ENCODE measurements around the gene EXOSC3.
"Not testable (repeated sequence)": the region's sequence is repeated elsewhere in the genome, so short reads cannot be mapped to it uniquely, and the experiment has no call there.

Gene EXOSC3

GRCh38 chr9:37784616-37785483 lies at the start of gene EXOSC3:
Gene EXOSC3, minus strand, starts transcription at chr9:37785064. Its CDS starts 20 bp downstream, at chr9:37785044.
- peak; percentile 80 to 86 for DNase-seq

DNA sequence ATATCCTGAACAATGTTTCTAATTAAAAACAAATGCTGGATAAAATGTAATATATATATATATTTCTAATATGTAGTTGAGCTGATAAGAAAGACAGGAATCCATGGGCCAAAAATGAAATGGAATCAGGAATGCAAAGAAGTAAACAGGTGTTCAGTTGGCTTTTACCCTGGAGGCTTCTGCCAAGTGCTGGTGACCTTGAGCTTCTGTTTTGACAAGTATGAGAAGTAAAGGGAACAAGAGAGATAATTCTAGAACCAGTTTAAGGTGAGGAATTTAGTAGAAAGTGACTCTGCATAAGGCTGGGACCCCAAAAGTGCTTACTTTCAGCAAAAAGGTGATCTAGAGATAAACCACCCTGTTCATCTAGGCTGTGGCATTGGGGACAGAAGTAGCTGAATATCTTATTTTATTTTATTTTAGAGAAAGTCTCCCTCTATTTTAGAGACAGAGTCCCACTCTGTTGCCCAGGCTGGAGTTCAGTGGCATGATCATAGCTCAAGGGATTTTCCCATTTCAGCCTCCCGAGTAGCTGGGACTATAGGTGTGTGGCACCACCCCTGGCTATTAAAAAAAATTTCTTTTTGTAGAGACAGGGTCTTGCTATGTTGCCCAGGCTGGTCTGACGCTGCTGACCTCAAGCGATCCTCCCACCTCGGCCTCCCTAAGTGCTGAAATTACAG lies 42.8 kb upstream of the EXOSC3 start:
- no peak for DNase-seq

- not testable (repeated sequence) for DNase-seq
Measured at GRCh38 chr9:37825174-37825573, 40.3 kb upstream of the EXOSC3 start.

DNA sequence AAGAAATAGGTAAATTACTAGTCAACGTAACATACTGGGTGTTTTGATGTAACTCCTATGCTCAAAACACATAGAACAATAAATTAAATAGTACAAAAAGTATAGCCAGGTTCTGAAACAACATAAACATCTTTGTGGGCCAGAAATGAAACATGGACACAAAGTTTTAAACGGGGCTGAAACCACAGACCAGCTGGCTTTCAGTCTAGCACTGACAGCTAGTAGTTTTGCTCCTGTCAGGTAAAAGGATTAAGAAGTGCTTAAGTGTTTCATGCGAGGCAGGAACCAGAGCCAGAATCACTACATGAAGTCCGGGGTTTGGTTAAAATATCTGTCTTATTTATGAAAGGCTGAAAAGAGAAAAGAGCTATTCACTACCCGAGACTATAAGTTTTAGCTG lies 35.3 kb upstream of the EXOSC3 start:
- no peak for DNase-seq

- DNase-seq: no peak
Measured at GRCh38 chr9:37818849-37819248, 34.0 kb upstream of the EXOSC3 start.

DNA sequence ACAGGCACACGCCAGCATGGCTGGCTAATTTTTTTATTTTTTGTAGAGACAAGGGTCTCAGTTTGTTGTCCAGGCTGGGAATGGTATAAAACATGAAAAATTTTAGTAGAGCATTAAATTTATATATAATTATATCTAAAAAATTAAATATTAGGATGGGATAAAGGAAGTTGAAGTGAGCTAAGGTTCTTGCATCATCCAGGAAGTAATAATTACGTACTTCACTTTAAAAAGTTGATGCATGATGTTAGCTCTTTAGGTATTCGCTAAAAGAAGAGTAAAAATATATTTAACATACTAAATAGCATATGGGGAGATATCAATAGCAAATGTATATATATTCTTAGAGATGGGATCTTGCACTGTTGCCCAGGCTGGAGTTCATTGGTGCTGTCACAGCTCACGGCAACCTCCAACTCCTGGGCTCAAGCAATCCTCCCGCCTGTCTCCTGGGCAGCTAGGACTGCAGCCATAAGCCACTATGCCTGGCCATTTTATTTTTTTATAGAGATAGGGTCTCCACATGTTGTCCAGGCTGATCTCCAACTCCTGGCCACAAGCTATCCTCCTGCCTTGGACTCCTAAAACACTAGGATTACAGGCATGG lies 28.0 kb upstream of the EXOSC3 start:
- no peak for DNase-seq

- DNase-seq: no peak
Measured at GRCh38 chr9:37811906-37812476, 27.1 kb upstream of the EXOSC3 start.

DNA sequence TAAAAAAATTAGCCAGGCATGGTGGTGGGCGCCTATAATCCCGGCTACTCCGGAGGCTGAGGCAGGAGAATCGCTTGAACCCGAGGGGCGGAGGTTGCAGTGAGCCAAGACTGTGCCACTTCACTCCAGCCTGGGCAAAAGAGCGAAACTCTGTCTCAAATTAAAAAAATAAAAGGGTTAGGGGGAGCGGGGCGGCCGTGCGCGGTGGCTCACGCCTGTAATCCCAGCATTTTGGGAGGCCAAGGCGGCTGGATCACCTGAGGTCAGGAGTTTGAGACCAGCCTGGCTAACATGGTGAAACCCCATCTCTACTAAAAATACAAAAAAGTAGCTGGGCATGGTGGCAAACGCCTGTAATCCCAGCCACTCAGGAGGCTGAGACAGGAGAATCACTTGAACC lies 24.8 kb upstream of the EXOSC3 start:
- not testable (repeated sequence) for DNase-seq

DNA sequence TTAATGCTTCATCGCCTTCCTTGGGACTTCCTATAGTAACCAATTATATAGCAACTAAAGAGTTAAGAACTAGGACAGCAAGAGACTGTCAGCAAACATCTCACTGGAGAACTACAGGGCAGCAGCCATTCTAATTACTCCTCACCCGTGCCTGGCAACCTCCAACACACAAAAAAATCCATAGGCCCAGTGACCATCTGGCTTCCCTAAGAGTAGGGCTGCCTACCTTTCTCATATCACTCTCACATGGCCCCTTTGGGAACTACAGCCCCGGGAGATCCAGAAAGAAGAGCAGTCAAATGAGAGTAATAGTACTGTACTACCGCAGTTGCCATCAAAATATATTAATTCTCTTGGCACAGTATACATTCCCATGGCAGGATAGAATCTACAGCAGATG lies 21.4 kb upstream of the EXOSC3 start:
- peak; percentile 67 to 84 for DNase-seq

- DNase-seq: no peak
Measured at GRCh38 chr9:37801959-37802711, 17.3 kb upstream of the EXOSC3 start.

DNA sequence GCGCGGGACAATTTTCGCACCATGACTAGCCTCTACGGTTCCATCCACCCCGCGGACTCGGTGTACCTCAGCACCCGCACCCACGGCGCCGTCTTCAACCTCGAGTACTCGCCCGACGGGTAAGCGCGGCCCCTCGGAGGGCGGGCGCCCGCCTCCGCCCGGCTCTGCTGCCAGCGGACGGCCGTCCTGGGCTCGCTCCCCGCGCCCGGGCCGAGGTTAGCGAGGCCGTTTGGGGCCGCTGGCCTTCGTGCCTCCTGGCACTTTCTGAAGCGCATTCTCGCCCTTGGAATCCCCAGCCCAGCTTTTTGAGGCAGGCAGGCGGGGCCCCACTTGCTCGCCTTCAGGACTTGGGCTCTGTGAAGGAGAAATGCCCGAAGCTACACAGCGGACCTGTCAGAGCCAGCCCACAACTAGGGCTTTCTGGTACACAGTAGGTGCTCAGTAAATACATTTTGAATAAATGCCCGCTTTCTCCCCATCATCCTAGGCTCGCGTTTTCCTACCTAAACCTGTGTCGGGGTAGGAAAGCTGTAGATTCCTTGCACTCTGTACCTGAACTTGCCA lies 16.5 kb upstream of the EXOSC3 start:
- DNase-seq: no peak

- DNase-seq: peak; percentile 48 to 80
Measured at GRCh38 chr9:37800631-37801286, 15.9 kb upstream of the EXOSC3 start, which contains the start of gene DCAF10. Gene DCAF10, plus strand, starts transcription at chr9:37800797. Its CDS starts 70 bp downstream, at chr9:37800867.

- DNase-seq: no peak
Measured at GRCh38 chr9:37798677-37799076, 13.8 kb upstream of the EXOSC3 start.

DNA sequence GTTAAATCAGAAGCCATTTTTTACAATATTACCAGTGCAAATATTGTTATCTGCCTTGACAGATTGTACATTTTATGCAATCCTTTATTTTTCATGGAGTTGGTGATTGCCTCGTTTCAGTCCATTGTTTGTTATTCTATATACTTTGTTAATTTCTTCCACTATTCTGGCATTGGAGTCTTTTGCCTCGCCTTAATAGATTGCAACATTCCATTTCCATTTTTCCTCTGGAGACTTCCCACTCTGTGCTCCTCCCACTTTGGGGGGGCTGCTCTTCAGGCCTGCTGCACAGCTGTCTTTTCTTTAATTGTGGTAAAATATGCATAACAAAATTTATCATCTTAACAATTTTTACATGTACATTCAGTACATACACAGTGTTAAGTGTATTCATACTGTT lies 11.4 kb upstream of the EXOSC3 start:
- DNase-seq: no peak

GRCh38 chr9:37792122-37792521 lies 7.3 kb upstream of the EXOSC3 start:
- DNase-seq: no peak

DNA sequence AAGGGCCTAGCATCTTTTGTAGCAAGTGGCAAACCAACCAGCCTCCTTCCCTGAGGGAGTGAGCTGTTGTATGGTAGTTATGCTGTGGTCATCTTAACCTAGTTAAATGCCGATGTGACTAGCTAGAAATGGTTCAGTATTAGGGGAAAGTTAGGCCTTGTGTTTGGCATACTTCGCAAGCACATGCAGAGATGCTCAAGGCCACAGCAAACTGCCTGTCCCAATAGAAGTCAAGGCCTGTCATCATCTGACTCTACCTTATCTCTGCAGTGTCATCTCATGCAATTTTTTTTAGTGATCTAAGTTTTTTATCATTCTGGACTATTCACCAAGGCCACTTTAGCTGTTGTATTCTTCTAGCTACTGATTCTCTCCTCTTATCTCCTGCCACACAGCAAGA lies 5.2 kb upstream of the EXOSC3 start:
- DNase-seq: no peak

GRCh38 chr9:37788332-37788731 lies 3.5 kb upstream of the EXOSC3 start:
- no peak for DNase-seq

- no peak for DNase-seq
Measured at GRCh38 chr9:37787059-37787458, 2.2 kb upstream of the EXOSC3 start.

DNA sequence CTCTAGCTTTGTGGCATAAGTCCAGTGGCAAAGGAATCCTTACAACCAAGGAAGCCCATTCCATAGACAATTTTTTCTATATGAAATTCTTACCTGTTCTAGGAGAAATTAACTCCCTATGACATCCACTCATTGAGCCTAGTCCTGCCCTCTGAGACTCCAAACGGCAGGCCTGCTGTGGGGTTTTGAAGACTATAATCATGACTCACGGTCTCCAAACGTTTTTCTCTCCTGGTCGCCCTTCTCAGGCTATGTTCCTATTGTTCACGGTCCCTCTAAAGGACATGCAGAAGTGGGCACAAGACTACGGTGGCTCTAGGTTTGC lies 611 bp downstream of the EXOSC3 start:
- DNase-seq: no peak

DNA sequence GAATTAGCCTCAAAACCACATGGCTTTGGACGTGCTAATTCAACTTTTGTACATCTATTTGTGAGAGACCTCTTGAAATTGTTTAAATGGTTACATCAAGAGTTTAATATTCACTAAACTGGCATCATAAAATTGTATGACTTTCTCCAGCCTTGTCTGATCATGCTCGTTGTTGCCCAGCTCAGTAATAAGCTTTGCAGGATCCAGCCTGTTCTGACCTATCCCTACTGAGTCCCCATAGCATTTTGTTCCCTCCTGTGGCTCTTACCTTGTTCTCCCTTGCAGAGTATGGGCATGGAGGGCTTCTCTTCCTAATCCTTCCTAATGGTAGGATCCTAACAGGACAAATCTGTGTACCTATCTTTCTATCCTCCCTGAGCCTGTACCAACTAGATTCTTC lies 6.3 kb downstream of the EXOSC3 start:
- no peak for DNase-seq

DNA sequence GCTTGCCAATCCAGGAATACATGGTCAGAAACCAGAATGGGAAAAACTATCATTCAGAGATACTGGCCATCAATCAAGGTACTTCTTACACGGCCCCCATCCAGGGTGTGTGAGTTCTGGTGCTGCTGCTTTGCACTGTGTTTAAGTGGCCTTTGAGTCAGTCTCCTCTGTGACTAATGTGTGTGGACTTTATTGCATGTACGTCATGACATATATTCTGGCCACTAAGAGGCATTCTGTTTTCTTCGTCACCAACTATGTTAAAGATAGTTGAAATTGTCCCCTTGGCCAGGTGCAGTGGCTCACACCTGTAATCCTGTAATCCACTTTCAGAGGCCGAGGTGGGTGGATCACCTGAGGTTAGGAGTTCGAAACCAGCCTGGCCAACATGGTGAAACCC lies 8.5 kb downstream of the EXOSC3 start:
- no peak for DNase-seq
